GM13977 (cell line): ENCODE results near the gene SH3RF2.

Source experiments
- DNase-seq: peaks from one replicate; pipeline ENCODE4 v3.0.0; 2012; ENCODE audit warnings: low spot score
- CTCF ChIP-seq: IDR thresholded peaks from 2 replicates; pipeline ENCODE4 v1.5.1; 2012; ENCODE audit warnings: mild to moderate bottlenecking, control low read depth; ENCODE audit not compliant: insufficient read depth; ENCODE audit errors: extremely low read depth, missing control alignments
- in situ Hi-C: fragments of 300-500 bp; cut with MboI; formaldehyde crosslinking; loops from one replicate; pipeline ENCODE4 v1.12.0; 2022; ENCODE audit warnings: low sequenced_read_pairs, low pct_unique_long_range_greater_than_20kb, mixed read lengths, inconsistent platforms; ENCODE audit not compliant: unreplicated experiment

Gene SH3RF2

GRCh38 chr5:146060221-146060585 is 123.8 kb downstream of the SH3RF2 start:
- DNase-seq = no peak
- in situ Hi-C loops = no loop called here
- no peak for TF ChIP-seq CTCF

GRCh38 chr5:146066968-146067367 is 130.6 kb downstream of the SH3RF2 start:
- no peak for TF ChIP-seq CTCF
- in situ Hi-C loops = no loop called here
- no peak for DNase-seq

GRCh38 chr5:146068206-146068605 is 131.8 kb downstream of the SH3RF2 start:
- no peak for TF ChIP-seq CTCF
- in situ Hi-C loops = no loop called here
- no peak for DNase-seq

- in situ Hi-C loops = no loop called here
- no peak for TF ChIP-seq CTCF
- peak; percentile 49 for DNase-seq
Observed at GRCh38 chr5:146068977-146069779, 132.8 kb downstream of the SH3RF2 start.

- DNase-seq = no peak
- in situ Hi-C loops = no loop called here
- no peak for TF ChIP-seq CTCF
Observed at GRCh38 chr5:146069780-146070099, 133.4 kb downstream of the SH3RF2 start.

GRCh38 chr5:146070746-146071145 is 134.4 kb downstream of the SH3RF2 start:
- in situ Hi-C loops = no loop called here
- TF ChIP-seq CTCF = no peak
- DNase-seq = no peak
